CD4-positive, CD25-positive, alpha-beta regulatory T cell (primary cell): ENCODE data around the gene PHAF1. TPM values are rescaled to one million over a fixed set of nuclear protein-coding genes. Genes with fewer than 3 reads are reported as not detected.

Experiments used
- ATAC-seq, 2 donors: fragments of 150-1000 bp; cut with Tn5 transposase; one replicate each; pipeline ENCODE4 v1.10.0; 2021; ENCODE audit warnings: low read depth in 2 of 2, moderate number of reproducible peaks in 2 of 2, moderate library complexity in 1 of 2
- DNase-seq, 3 donors: peaks; one replicate each; pipeline versions ENCODE4 v3.0.0 to v3.0.0-alpha.2; 2012 to 2022; ENCODE audit warnings: mixed read lengths in 1 of 3
- H3K27ac ChIP-seq: one replicate; pipeline ENCODE4 v1.7.0; 2013; ENCODE audit warnings: mild to moderate bottlenecking, low read length; ENCODE audit not compliant: insufficient read depth, poor library complexity, severe bottlenecking
- H3K27me3 ChIP-seq: one replicate; pipeline ENCODE4 v1.7.0; 2013; ENCODE audit warnings: low read length; ENCODE audit not compliant: control insufficient read depth, insufficient read depth
- H3K36me3 ChIP-seq: one replicate; pipeline ENCODE4 v1.7.0; 2013; ENCODE audit warnings: mild to moderate bottlenecking, low read length, moderate library complexity; ENCODE audit not compliant: control insufficient read depth, insufficient read depth
- H3K4me1 ChIP-seq: 2 replicates; pipeline ENCODE4 v1.7.0; 2013; ENCODE audit warnings: mild to moderate bottlenecking, low read length; ENCODE audit not compliant: insufficient read depth, control insufficient read depth, poor library complexity, severe bottlenecking
- H3K4me3 ChIP-seq: one replicate; pipeline ENCODE4 v1.7.0; 2013; ENCODE audit warnings: low read depth, mild to moderate bottlenecking, low read length, moderate library complexity
- H3K9me3 ChIP-seq, 2 experiments: 1 replicate in 1 of 2; 2 replicates in 1 of 2; pipeline ENCODE4 v1.7.0; 2013; ENCODE audit warnings: low read length in 2 of 2, mild to moderate bottlenecking in 1 of 2, moderate library complexity in 1 of 2; ENCODE audit not compliant: control insufficient read depth in 2 of 2
- H3K27ac Mint-ChIP-seq, 3 donors: one replicate each; pipeline ENCODE4 v1.8.0; 2020 to 2022; ENCODE audit warnings: mild to moderate bottlenecking in 3 of 3, mixed read lengths in 3 of 3, moderate library complexity in 2 of 3
- H3K27me3 Mint-ChIP-seq: one replicate; pipeline ENCODE4 v1.8.0; 2022; ENCODE audit warnings: mild to moderate bottlenecking, mixed read lengths
- H3K36me3 Mint-ChIP-seq: one replicate; pipeline ENCODE4 v1.8.0; 2020; ENCODE audit warnings: mixed read lengths
- H3K4me1 Mint-ChIP-seq, 4 donors: one replicate each; pipeline ENCODE4 v1.8.0; 2020 to 2022; ENCODE audit warnings: mixed read lengths in 4 of 4, mild to moderate bottlenecking in 1 of 4
- H3K4me3 Mint-ChIP-seq, 4 donors: one replicate each; pipeline ENCODE4 v1.8.0; 2020 to 2022; ENCODE audit warnings: mild to moderate bottlenecking in 4 of 4, mixed read lengths in 4 of 4, moderate library complexity in 3 of 4
- H3K9me3 Mint-ChIP-seq, 7 donors: one replicate each; pipeline ENCODE4 v1.8.0; 2020 to 2022; ENCODE audit warnings: mixed read lengths in 7 of 7, mild to moderate bottlenecking in 3 of 7, moderate library complexity in 2 of 7
- polyA plus RNA-seq, 4 donors: library from polyadenylated mRNA; unstranded; fragments of 300-500 nt; fragmentation: Illumina TruSeq; gene quantifications; one replicate each; pipeline ENCODE4 v1.2.3, GENCODE V29; 2021
- total RNA-seq: library from RNA; stranded (reverse); gene quantifications from one replicate; pipeline ENCODE4 v1.2.3, GENCODE V29; 2022

PHAF1 gene
- total and polyA plus RNA-seq, 5 donors from 2014 or later, result 10.0 to 19.2 (median 12.0) TPM

DNA sequence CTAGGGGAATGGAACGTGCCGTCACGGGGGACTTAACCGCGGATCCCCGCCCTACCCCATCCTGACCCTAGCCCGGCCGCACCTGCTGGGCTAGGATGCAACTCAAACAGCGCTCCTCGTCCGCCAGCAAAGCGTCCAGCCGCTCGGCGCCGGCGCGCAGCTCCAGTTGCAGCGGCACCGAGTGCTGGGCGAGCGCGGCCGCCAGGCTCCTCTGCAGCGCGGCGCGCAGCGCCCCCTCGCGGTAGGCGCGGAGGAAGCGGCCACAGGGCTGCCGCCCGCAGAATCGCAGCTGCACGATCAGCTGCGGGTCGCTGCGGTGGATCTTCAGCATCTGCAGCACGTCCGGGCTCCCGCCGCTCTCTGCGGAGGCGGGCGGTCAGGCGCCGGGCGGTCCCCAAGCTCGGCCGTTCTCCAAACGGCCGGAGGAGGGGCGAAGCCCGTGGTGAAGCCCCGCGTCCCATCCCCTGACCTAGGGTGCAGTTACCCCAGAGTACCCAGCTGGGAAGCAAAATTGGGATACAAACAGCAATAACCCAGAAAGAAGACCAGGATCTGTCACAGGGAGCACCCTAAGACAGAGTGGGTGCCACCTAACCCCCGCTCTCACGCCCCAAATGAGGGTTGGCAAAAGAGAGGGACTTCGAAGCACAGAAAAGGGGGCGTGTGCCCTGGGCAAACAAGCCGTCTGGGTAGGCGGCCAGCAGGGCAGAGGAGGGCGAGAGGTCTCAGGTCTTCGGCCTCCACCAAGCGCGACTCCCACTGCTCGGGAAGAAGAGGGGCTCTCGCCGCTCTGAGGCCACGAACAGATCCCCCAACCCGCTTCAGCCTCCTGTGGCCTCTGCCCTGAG, 45.8 kb downstream of the PHAF1 start:
- Histone ChIP-seq H3K27ac (no peak overlapping the region), H3K9me3 (no peaks in the 10 kb centered on the region), H3K27me3 (no peaks in the 10 kb centered on the region), H3K36me3 (no peaks in the 10 kb centered on the region), H3K4me3 (no peak overlapping the region), H3K4me1 (peaks cover 57% of the 10 kb centered on the region)
- ATAC-seq (peak; percentile 45 to 50), DNase-seq (peak; percentile 67 to 83 (median 80))
- Mint-ChIP-seq H3K4me3 (peak overlapping the region; percentile 61 to 82 (median 71)), H3K27me3 (peaks cover 14% of the 10 kb centered on the region), H3K27ac (peak overlapping the region in 1 of 3 donors; percentile 26), H3K4me1 (peaks cover 0 to 66% (median 37%) of the 10 kb centered on the region in 4 donors), H3K36me3 (no peaks in the 10 kb centered on the region), H3K9me3 (no peaks in the 10 kb centered on the region)

DNA sequence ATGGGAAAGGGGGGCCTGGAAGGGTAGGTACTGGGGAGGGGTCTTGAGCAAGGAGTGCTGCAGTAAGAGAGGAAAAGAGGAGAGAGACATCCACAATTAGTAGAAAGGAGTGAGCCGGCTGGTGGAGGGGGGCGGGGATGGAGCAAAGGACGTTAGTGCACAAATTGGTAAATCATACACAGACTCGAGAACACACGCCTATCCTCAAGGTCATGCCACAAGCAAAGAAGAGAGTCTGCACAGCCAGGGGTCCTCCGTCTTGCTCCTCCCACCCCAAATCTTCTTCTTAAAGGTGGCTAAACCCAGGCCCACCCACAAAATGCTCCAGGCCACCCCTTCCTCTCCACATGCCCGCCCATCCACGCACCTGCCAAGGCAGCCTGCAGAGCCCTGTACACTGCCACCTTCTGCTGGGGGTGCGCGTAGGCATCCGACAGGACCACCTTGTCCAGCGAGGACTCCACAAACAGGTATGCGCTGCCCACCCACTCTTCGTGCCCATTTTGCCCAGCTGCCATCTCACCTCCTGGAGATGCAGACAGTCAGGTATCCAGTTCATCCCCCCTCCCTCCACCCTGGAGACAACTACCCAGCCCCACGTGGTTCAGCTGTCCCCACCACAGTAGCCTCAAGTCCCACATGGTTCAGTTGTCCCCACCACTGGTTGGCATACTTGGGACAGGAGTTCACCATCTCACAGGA, 46.6 kb downstream of the PHAF1 start:
- peaks cover 56% of the 10 kb centered on the region for H3K4me1 ChIP-seq

DNA sequence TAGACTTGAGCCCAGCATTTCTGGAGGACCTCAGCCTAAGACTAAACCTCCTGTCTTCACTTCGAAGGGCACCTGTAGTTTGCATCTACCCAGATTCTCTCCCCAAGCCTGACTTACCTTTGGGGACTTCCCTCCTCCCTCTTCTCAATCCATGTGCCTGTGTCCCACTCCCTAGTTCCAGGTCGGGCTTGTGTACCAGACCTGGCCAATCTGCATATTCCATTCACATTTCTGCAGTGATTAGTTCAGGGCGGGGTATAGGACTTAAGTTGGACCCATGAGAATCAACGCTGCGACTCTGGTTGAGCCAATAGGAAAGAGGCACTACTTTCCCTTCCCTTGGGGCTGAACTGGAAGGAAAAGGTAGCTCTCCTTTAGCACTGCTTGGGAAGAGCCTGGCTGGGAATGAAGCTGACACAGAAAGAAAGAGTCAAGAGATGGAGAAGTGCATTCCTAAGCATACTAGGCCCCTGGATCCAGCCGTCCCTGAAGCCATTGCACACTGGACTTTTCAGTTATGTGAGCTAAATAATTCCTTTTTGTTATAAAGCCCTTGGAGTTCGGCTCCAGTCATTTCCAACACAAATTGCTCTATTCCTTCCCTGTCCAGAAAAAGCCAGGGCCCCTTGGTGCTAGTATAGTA, 47.5 kb downstream of the PHAF1 start:
- Mint-ChIP-seq H3K27me3 (peaks cover 24% of the 10 kb centered on the region), H3K4me3 (peak overlapping the region; percentile 89 to 98 (median 95)), H3K4me1 (peaks cover 8 to 71% (median 37%) of the 10 kb centered on the region in 4 donors), H3K36me3 (no peaks in the 10 kb centered on the region), H3K9me3 (no peaks in the 10 kb centered on the region), H3K27ac (peak overlapping the region; percentile 37 to 96 (median 79))
- no peak overlapping the region for H3K27ac ChIP-seq
- no peaks in the 10 kb centered on the region for H3K36me3 ChIP-seq
- H3K4me1 ChIP-seq, result peaks cover 56% of the 10 kb centered on the region
- DNase-seq (no peak), ATAC-seq (no peak)
- no peaks in the 10 kb centered on the region for H3K9me3 ChIP-seq
- no peaks in the 10 kb centered on the region for H3K27me3 ChIP-seq
- no peak overlapping the region for H3K4me3 ChIP-seq

More for the DNA sequence above, 46.6 kb downstream of the PHAF1 start:
- peaks cover 6 to 68% (median 39%) of the 10 kb centered on the region in 4 donors for H3K4me1 Mint-ChIP-seq
- no peaks in the 10 kb centered on the region for H3K36me3 Mint-ChIP-seq
- DNase-seq (no peak), ATAC-seq (no peak)
- H3K27me3 ChIP-seq, result no peaks in the 10 kb centered on the region
- no peaks in the 10 kb centered on the region for H3K36me3 ChIP-seq
- peaks cover 19% of the 10 kb centered on the region for H3K27me3 Mint-ChIP-seq
- no peak overlapping the region for H3K4me3 ChIP-seq
- no peak overlapping the region for H3K27ac ChIP-seq
- H3K9me3 ChIP-seq, result no peaks in the 10 kb centered on the region
- H3K9me3 Mint-ChIP-seq, result no peaks in the 10 kb centered on the region
- H3K4me3 Mint-ChIP-seq, result peak overlapping the region in 2 of 4 donors; percentile 46 to 98
- H3K27ac Mint-ChIP-seq, result peak overlapping the region in 2 of 3 donors; percentile 26 to 52

DNA sequence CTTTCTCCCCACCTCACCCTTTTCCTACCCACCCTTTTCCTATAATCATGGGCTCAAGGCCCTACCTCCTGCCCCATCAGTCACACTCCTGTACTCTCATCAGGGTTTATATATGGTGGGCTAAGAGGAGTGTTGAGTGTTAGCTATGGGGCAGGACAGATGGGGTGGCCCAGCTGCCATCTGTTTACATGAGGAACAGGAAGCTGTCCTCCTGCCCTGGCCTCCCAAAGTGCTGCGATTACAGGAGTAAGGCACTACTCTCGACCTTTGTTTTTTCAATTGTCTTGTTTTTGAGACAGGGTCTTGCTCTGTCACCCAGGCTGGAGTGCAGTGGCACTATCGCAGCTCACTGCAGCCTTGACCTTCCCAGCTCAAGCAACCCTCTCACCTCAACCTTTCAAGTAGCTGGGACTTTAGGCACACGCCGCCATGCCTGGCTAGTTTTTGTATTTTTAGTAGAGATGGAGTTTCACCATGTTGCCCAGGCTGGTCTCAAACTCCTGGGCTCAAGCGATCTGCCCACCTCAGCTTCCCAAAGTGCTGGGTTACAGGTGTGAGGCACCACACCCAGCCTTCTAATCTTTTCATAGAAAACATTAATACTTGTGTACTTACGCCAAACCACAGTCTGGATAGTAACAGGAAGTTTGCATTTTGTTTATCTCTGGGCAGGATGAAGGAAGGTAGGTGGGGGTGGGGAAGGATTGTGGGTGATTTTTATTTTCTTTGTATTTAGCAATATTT, 48.3 kb downstream of the PHAF1 start:
- Mint-ChIP-seq H3K4me1 (peaks cover 10 to 71% (median 38%) of the 10 kb centered on the region in 4 donors), H3K27me3 (peaks cover 21% of the 10 kb centered on the region), H3K9me3 (no peaks in the 10 kb centered on the region), H3K27ac (peak overlapping the region; percentile 79 to 96 (median 96)), H3K36me3 (no peaks in the 10 kb centered on the region), H3K4me3 (peak overlapping the region; percentile 89 to 98 (median 95))
- Histone ChIP-seq H3K9me3 (no peaks in the 10 kb centered on the region), H3K36me3 (no peaks in the 10 kb centered on the region), H3K4me1 (peaks cover 63% of the 10 kb centered on the region), H3K27ac (peak overlapping the region; percentile 89), H3K27me3 (peaks cover 3% of the 10 kb centered on the region), H3K4me3 (peak overlapping the region; percentile 77)
- DNase-seq (peak in 1 of 3 donors; percentile 73), ATAC-seq (no peak)

GRCh38 chr16:67158637-67159600, 49.2 kb downstream of the PHAF1 start:
- H3K27ac Mint-ChIP-seq, result peak overlapping the region; percentile 79 to 96 (median 96)
- Histone ChIP-seq H3K36me3 (no peaks in the 10 kb centered on the region), H3K4me1 (peaks cover 72% of the 10 kb centered on the region), H3K27me3 (peaks cover 3% of the 10 kb centered on the region), H3K4me3 (peak overlapping the region; percentile 77), H3K9me3 (no peaks in the 10 kb centered on the region), H3K27ac (peak overlapping the region; percentile 89)
- H3K36me3 Mint-ChIP-seq, result no peaks in the 10 kb centered on the region
- H3K4me1 Mint-ChIP-seq, result peaks cover 10 to 71% (median 34%) of the 10 kb centered on the region in 4 donors
- no peaks in the 10 kb centered on the region for H3K9me3 Mint-ChIP-seq
- peaks cover 24% of the 10 kb centered on the region for H3K27me3 Mint-ChIP-seq
- peak; percentile 60 to 92 (median 63) for DNase-seq
- ATAC-seq, result peak; percentile 33 to 40
- H3K4me3 Mint-ChIP-seq, result peak overlapping the region; percentile 89 to 98 (median 95)

- no peaks in the 10 kb centered on the region for H3K9me3 ChIP-seq
- Mint-ChIP-seq H3K27ac (no peak overlapping the region), H3K4me1 (peaks cover 10 to 65% (median 31%) of the 10 kb centered on the region in 4 donors), H3K36me3 (no peaks in the 10 kb centered on the region), H3K27me3 (peaks cover 44% of the 10 kb centered on the region), H3K9me3 (no peaks in the 10 kb centered on the region), H3K4me3 (peak overlapping the region; percentile 52 to 98 (median 70))
- no peak overlapping the region for H3K27ac ChIP-seq
- ATAC-seq, result no peak
- H3K36me3 ChIP-seq, result no peaks in the 10 kb centered on the region
- DNase-seq, result no peak
- H3K27me3 ChIP-seq, result peaks cover 4% of the 10 kb centered on the region
- H3K4me1 ChIP-seq, result peaks cover 74% of the 10 kb centered on the region
- H3K4me3 ChIP-seq, result no peak overlapping the region
These were observed 51.9 kb downstream of the PHAF1 start for GRCh38 chr16:67161595-67162058.
